ENCODE measurements around the gene HLA-DQB1.
"Not testable (repeated sequence)": the region's sequence is repeated elsewhere in the genome, so short reads cannot be mapped to it uniquely, and the experiment has no call there.

HLA-DQB1 gene

GRCh38 chr6:32662099-32662498 is 4.4 kb downstream of the HLA-DQB1 start:
- no peak overlapping the region for H3K4me3 ChIP-seq (ENCODE audit: low read depth, low read length)
- DNase-seq (ENCODE audit: low read depth): no peak
- no peak for TF ChIP-seq CTCF (IDR thresholded peaks at IDR 0.05; ENCODE audit: low read depth, low read length, missing control alignments)

GRCh38 chr6:32659856-32660595 is 6.4 kb downstream of the HLA-DQB1 start:
- DNase-seq (ENCODE audit: low read depth): no peak
- TF ChIP-seq CTCF (IDR thresholded peaks at IDR 0.05; ENCODE audit: low read depth, low read length, missing control alignments): no peak
- no peak overlapping the region for H3K4me3 ChIP-seq (ENCODE audit: low read depth, low read length)

- DNase-seq (ENCODE audit: low read depth): no peak
- H3K4me3 ChIP-seq (ENCODE audit: low read depth, low read length): no peak overlapping the region
- no peak for TF ChIP-seq CTCF (IDR thresholded peaks at IDR 0.05; ENCODE audit: low read depth, low read length, missing control alignments)
These were observed 8.1 kb downstream of the HLA-DQB1 start for GRCh38 chr6:32658268-32658897.

- not testable (repeated sequence) for DNase-seq (ENCODE audit: low read depth); H3K4me3 ChIP-seq (ENCODE audit: low read depth, low read length)
These were observed 8.6 kb downstream of the HLA-DQB1 start for GRCh38 chr6:32657819-32658218.

- not testable (repeated sequence) for DNase-seq (ENCODE audit: low read depth); H3K4me3 ChIP-seq (ENCODE audit: low read depth, low read length)
These were observed 9.1 kb downstream of the HLA-DQB1 start for GRCh38 chr6:32657329-32657728.

GRCh38 chr6:32655203-32655710 is 11.2 kb downstream of the HLA-DQB1 start:
- no peak overlapping the region for H3K4me3 ChIP-seq (ENCODE audit: low read depth, low read length)
- DNase-seq (ENCODE audit: low read depth): no peak
- TF ChIP-seq CTCF (IDR thresholded peaks at IDR 0.05; ENCODE audit: low read depth, low read length, missing control alignments): no peak

GRCh38 chr6:32645047-32645703 is 21.3 kb downstream of the HLA-DQB1 start:
- TF ChIP-seq CTCF (IDR thresholded peaks at IDR 0.05; ENCODE audit: low read depth, low read length, missing control alignments): no peak
- H3K4me3 ChIP-seq (ENCODE audit: low read depth, low read length): no peak overlapping the region
- DNase-seq (ENCODE audit: low read depth): no peak
